HL-60 (cell line): ENCODE measurements around the gene MAPK8IP2.

Source experiments
- DNase-seq, 2 experiments: peaks; one replicate each; pipeline ENCODE4 v3.0.0-alpha.2; 2010 to 2020; ENCODE audit warnings: low read depth in 1 of 2, low spot score in 1 of 2
- H3K27ac ChIP-seq: fragments of 250-450 bp; sonication (Bioruptor Pico); replicated peaks from 2 replicates; pipeline ENCODE4 v1.5.1; 2020; ENCODE audit warnings: mild to moderate bottlenecking, moderate library complexity
- H3K27me3 ChIP-seq: fragments of 250-450 bp; sonication (Bioruptor Pico); 2 replicates; pipeline ENCODE4 v1.5.1; 2021; ENCODE audit warnings: mild to moderate bottlenecking, moderate library complexity; ENCODE audit not compliant: insufficient read depth, poor library complexity, severe bottlenecking
- H3K4me3 ChIP-seq: replicated peaks from 2 replicates; pipeline ENCODE4 v1.5.1; 2011; ENCODE audit warnings: mild to moderate bottlenecking, control low read depth, low read length; ENCODE audit not compliant: insufficient read depth
- CTCF ChIP-seq: IDR thresholded peaks from one replicate; pipeline ENCODE4 v1.5.1; 2011; ENCODE audit warnings: low read length, control low read depth, inconsistent platforms; ENCODE audit not compliant: insufficient read depth
- GABPA ChIP-seq: IDR thresholded peaks from 2 replicates; pipeline ENCODE4 v1.6.1; 2012; ENCODE audit warnings: low read depth
- POLR2AphosphoS5 ChIP-seq: IDR thresholded peaks from 2 replicates; pipeline ENCODE4 v1.6.1; 2012; ENCODE audit warnings: low read depth
- SPI1 ChIP-seq: IDR thresholded peaks from 2 replicates; pipeline ENCODE4 v1.6.1; 2012; ENCODE audit warnings: low read depth, mild to moderate bottlenecking, borderline replicate concordance
- TF ChIP-seq, protein P1 (sequence below): IDR thresholded peaks from 2 replicates; pipeline ENCODE4 v1.6.1; 2012; ENCODE audit warnings: low read depth; ENCODE audit not compliant: insufficient replicate concordance

Gene MAPK8IP2

DNA sequence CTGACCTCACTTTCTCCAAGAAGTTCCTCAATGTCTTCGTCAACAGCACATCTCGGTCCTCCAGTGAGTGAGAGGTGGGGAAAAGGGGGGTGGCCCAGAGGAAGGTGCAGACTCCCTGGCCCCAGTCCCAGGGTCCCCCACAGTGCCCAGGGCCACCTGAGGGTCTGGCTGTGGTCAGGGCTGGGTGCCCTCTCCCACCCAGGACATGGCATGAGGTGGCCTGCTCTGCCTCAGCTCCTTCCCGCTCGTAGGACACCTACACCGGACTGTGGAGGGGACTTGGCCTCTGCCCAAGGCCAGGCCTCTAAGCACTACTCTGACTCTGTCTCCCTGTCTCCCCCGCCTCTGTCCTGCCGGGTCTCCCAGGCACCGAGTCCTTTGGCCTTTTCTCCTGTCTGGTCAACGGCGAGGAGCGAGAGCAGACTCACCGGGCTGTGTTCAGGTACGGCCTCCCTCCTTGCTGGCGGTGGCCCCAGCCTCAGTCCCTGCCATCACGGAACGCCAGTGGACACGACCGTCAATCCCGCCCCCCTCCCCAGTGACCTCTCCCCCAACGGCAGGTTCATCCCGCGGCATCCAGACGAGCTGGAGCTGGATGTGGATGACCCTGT, 4.5 kb downstream of the MAPK8IP2 start:
- Histone ChIP-seq H3K4me3 (no peak overlapping the region), H3K27ac (no peak overlapping the region), H3K27me3 (peaks cover 41% of the 10 kb centered on the region)
- no peak for DNase-seq
- no peak for TF ChIP-seq GABPA
- TF ChIP-seq CTCF: no peak

- H3K27ac ChIP-seq: no peak overlapping the region
- H3K4me3 ChIP-seq: no peak overlapping the region
- no peak for DNase-seq
- peaks cover 41% of the 10 kb centered on the region for H3K27me3 ChIP-seq
- TF ChIP-seq GABPA: no peak
- no peak for TF ChIP-seq SPI1
- TF ChIP-seq, protein P1, sequence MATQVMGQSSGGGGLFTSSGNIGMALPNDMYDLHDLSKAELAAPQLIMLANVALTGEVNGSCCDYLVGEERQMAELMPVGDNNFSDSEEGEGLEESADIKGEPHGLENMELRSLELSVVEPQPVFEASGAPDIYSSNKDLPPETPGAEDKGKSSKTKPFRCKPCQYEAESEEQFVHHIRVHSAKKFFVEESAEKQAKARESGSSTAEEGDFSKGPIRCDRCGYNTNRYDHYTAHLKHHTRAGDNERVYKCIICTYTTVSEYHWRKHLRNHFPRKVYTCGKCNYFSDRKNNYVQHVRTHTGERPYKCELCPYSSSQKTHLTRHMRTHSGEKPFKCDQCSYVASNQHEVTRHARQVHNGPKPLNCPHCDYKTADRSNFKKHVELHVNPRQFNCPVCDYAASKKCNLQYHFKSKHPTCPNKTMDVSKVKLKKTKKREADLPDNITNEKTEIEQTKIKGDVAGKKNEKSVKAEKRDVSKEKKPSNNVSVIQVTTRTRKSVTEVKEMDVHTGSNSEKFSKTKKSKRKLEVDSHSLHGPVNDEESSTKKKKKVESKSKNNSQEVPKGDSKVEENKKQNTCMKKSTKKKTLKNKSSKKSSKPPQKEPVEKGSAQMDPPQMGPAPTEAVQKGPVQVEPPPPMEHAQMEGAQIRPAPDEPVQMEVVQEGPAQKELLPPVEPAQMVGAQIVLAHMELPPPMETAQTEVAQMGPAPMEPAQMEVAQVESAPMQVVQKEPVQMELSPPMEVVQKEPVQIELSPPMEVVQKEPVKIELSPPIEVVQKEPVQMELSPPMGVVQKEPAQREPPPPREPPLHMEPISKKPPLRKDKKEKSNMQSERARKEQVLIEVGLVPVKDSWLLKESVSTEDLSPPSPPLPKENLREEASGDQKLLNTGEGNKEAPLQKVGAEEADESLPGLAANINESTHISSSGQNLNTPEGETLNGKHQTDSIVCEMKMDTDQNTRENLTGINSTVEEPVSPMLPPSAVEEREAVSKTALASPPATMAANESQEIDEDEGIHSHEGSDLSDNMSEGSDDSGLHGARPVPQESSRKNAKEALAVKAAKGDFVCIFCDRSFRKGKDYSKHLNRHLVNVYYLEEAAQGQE: no peak
- TF ChIP-seq CTCF: no peak
- no peak for TF ChIP-seq POLR2AphosphoS5
These were observed 5.1 kb downstream of the MAPK8IP2 start for GRCh38 chr22:50605613-50606074.

DNA sequence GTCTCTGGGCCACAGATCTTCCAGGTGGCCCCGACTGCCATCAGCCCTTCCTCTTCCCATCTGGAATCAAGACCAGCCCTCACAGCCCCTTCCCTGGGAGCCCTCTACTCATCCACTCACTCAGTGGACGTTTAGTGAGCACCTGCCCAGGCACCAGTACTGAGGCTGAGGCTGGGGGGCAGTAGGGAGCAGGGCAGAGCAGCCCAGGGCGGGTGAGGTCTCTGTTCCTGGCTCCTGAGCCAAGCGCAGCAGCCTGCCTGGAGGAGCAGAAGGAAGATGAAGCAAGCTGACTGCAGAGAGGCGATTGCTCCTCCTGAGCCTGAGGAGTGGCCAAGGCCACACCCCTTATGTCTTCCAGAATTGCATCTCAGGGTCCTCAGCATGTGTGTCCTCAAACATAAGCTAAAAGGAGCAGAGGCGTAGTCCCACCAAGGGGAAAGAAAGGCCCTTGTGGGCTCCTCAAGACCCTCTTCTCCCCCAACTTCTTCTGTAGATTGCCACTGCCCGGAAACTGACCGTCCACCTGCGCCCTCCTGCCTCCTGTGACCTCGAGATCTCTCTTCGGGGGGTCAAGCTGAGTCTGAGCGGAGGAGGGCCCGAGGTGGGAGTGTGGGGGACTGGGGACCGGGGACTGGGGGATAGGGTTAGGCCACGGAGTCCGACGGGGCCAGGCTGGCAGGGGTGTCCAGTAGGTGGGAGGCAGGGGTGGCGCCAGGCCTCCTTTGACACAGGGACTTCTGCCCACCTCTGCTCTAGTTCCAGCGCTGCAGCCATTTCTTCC, 5.8 kb downstream of the MAPK8IP2 start:
- TF ChIP-seq, protein P1: no peak
- no peak for TF ChIP-seq CTCF
- TF ChIP-seq SPI1: no peak
- no peak for TF ChIP-seq GABPA
- TF ChIP-seq POLR2AphosphoS5: no peak
- Histone ChIP-seq H3K4me3 (no peak overlapping the region), H3K27ac (no peak overlapping the region), H3K27me3 (peaks cover 41% of the 10 kb centered on the region)
- no peak for DNase-seq
